OCI-LY3 (cell line): ENCODE data around the gene COX11.

Source experiments
- H2AFZ ChIP-seq: fragments of 200-600, 300-600 bp; shearing (Covaris generic); 2 replicates; pipeline ENCODE4 v1.6.0; 2014; ENCODE audit warnings: antibody characterized with exemption, low read depth, low read length
- H3K27ac ChIP-seq: fragments of 200-600, 300-600 bp; sonication (generic); 2 replicates; pipeline ENCODE4 v1.5.1; 2014; ENCODE audit warnings: mild to moderate bottlenecking, low read length, moderate library complexity, mixed read lengths
- H3K27me3 ChIP-seq: fragments of 200-600, 300-600 bp; sonication (generic); 2 replicates; pipeline ENCODE4 v1.6.1; 2014; ENCODE audit warnings: low read depth, low read length, mixed read lengths
- H3K36me3 ChIP-seq: fragments of 200-600, 300-600 bp; sonication (generic); replicated peaks from 2 replicates; pipeline ENCODE3; 2014; ENCODE audit warnings: low read depth, low read length, mixed read lengths
- H3K4me1 ChIP-seq: fragments of 300-600, 200-600 bp; sonication (generic); 2 replicates; pipeline ENCODE4 v1.6.1; 2014; ENCODE audit warnings: low read length, mixed read lengths
- H3K4me2 ChIP-seq: fragments of 200-600, 300-600 bp; sonication (generic); 2 replicates; pipeline ENCODE4 v1.6.1; 2014; ENCODE audit warnings: low read length, mixed read lengths
- H3K4me3 ChIP-seq: fragments of 300-600, 200-600 bp; sonication (generic); 2 replicates; pipeline ENCODE4 v1.5.1; 2014; ENCODE audit warnings: antibody characterized with exemption, mild to moderate bottlenecking, low read length, moderate library complexity
- H3K79me2 ChIP-seq: fragments of 300-600, 200-600 bp; shearing (Covaris generic); 2 replicates; pipeline ENCODE4 v1.6.1; 2014; ENCODE audit warnings: mild to moderate bottlenecking, low read length, mixed read lengths
- H3K9ac ChIP-seq: fragments of 300-600, 200-600 bp; shearing (Covaris generic); 2 replicates; pipeline ENCODE4 v1.6.0; 2014; ENCODE audit warnings: mild to moderate bottlenecking, low read length, moderate library complexity
- H3K9me3 ChIP-seq: fragments of 200-600, 300-600 bp; shearing (Covaris generic); 2 replicates; pipeline ENCODE4 v1.6.1; 2014; ENCODE audit warnings: low read length, mixed read lengths; ENCODE audit not compliant: insufficient read depth
- H4K20me1 ChIP-seq: fragments of 200-600, 300-600 bp; sonication (generic); 2 replicates; pipeline ENCODE4 v1.6.1; 2016; ENCODE audit warnings: low read length, mixed read lengths; ENCODE audit not compliant: insufficient read depth
- EZH2phosphoT487 ChIP-seq: fragments of 200-600 bp; shearing (Covaris generic); IDR thresholded peaks from 2 replicates; pipeline ENCODE4 v1.6.1; 2018; ENCODE audit warnings: antibody characterized with exemption, mixed run types, low read depth
- TF ChIP-seq, protein P1 (sequence below): fragments of 200-600, 300-600 bp; sonication (generic); IDR thresholded peaks from 2 replicates; pipeline ENCODE4 v1.5.1; 2014; ENCODE audit warnings: antibody characterized with exemption, low read length, low read depth

The COX11 gene

DNA sequence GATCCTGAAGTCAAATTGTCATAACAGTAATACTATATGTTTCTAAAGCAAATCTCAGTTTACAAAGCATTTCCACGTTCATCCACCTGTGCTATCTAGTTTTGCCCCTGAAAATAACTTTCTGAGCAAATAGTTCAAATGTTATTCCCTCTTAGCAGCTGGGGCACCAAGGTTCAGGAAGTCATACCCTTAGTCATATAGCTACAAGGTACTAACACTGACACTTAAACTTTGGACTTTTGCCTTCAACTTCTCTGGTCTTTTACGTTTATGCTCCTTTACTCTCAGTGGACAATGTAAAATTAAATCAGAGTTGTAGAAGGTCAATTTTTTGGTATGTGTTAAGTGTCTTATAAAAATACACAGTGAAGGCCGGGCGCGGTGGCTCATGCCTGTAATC, 33.0 kb downstream of the COX11 start:
- H3K27ac ChIP-seq = no peak overlapping the region
- H3K9me3 ChIP-seq = no peaks in the 10 kb centered on the region
- TF ChIP-seq EZH2phosphoT487 = no peak
- TF ChIP-seq, protein P1, sequence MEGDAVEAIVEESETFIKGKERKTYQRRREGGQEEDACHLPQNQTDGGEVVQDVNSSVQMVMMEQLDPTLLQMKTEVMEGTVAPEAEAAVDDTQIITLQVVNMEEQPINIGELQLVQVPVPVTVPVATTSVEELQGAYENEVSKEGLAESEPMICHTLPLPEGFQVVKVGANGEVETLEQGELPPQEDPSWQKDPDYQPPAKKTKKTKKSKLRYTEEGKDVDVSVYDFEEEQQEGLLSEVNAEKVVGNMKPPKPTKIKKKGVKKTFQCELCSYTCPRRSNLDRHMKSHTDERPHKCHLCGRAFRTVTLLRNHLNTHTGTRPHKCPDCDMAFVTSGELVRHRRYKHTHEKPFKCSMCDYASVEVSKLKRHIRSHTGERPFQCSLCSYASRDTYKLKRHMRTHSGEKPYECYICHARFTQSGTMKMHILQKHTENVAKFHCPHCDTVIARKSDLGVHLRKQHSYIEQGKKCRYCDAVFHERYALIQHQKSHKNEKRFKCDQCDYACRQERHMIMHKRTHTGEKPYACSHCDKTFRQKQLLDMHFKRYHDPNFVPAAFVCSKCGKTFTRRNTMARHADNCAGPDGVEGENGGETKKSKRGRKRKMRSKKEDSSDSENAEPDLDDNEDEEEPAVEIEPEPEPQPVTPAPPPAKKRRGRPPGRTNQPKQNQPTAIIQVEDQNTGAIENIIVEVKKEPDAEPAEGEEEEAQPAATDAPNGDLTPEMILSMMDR = no peak
- H2AFZ ChIP-seq = no peak overlapping the region
- H4K20me1 ChIP-seq = no peaks in the 10 kb centered on the region
- no peak overlapping the region for H3K4me2 ChIP-seq
- no peak overlapping the region for H3K4me3 ChIP-seq
- H3K27me3 ChIP-seq = no peaks in the 10 kb centered on the region
- no peaks in the 10 kb centered on the region for H3K36me3 ChIP-seq
- peaks cover 8% of the 10 kb centered on the region; the same call in 1 of the 2 replicates for H3K4me1 ChIP-seq
- H3K9ac ChIP-seq = no peak overlapping the region
- no peaks in the 10 kb centered on the region for H3K79me2 ChIP-seq

DNA sequence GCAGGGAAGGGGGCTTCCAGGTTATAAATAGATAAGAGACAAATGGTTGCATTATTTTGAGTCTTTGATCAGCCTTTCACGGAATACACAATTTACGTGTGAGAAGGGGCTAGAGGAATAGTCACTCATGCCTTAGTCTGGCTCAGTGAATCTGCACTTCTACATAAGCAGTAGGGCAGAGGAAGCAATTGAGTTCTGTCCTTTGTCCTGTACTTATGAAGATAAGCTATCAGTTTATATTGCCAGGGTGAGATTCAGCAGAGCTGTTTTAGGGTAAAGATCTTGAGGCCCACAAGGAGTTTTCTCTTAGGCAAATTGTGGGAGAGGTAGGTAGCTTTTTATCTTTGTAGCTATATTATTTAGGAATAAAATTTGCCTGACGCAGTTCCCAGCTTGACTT, 34.5 kb downstream of the COX11 start:
- Histone ChIP-seq H3K9me3 (no peaks in the 10 kb centered on the region), H3K27ac (no peak overlapping the region), H3K4me2 (no peak overlapping the region), H3K27me3 (no peaks in the 10 kb centered on the region), H3K4me1 (peaks cover 13% of the 10 kb centered on the region), H3K4me3 (no peak overlapping the region), H3K9ac (no peak overlapping the region), H4K20me1 (no peaks in the 10 kb centered on the region), H3K36me3 (no peaks in the 10 kb centered on the region), H3K79me2 (no peaks in the 10 kb centered on the region), H2AFZ (no peak overlapping the region)
- no peak for TF ChIP-seq EZH2phosphoT487
- TF ChIP-seq, protein P1 = no peak

DNA sequence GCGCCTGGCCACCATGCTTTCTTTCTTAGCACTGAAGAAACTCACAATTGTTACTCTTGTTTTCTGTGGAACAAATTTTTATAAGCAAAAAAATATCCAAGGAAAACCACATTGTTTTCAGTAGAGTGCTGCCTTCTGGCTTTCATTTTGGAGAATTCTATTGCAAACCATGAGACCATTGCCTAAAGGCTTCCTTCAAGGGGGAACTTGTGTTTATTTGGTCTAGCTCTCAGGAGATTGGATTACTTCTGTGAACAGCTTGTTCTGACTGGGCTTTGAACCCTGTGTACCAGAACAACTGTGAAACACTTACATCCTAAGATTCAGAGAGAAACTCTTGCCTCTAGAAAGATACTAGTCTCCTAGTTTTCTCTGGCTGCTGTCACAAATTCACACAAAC, 35.7 kb downstream of the COX11 start:
- Histone ChIP-seq H4K20me1 (no peaks in the 10 kb centered on the region), H3K4me1 (peaks cover 18% of the 10 kb centered on the region), H3K79me2 (no peaks in the 10 kb centered on the region), H3K9me3 (no peaks in the 10 kb centered on the region), H3K4me2 (no peak overlapping the region), H3K27ac (no peak overlapping the region), H3K36me3 (no peaks in the 10 kb centered on the region), H3K9ac (no peak overlapping the region), H2AFZ (no peak overlapping the region), H3K4me3 (no peak overlapping the region), H3K27me3 (peaks cover 4% of the 10 kb centered on the region; the same call in 1 of the 2 replicates)
- TF ChIP-seq, protein P1 = no peak
- no peak for TF ChIP-seq EZH2phosphoT487

DNA sequence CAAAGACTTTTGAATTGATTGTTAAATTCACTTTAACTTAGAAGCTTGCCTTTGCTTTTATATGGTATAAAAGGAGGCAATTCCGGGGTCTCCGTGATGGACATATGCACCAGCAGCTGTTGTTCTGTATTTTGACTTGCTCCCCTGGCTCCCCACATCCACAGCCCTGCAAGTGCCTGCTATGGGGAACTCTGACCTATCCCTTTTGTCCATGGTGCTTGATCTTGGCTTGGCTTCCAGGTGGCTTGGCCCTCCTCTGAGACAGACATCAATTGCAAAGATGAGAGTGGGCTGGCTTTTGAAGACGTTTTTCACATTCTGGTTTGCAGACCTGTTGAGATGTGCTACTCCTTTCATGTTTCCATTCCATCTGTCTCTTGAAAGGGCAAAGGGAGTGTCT, 40.9 kb downstream of the COX11 start:
- Histone ChIP-seq H3K4me3 (no peak overlapping the region), H3K4me2 (no peak overlapping the region), H3K36me3 (no peaks in the 10 kb centered on the region), H3K4me1 (peaks cover 10% of the 10 kb centered on the region), H3K27ac (no peak overlapping the region), H3K79me2 (no peaks in the 10 kb centered on the region), H3K9ac (no peak overlapping the region), H3K9me3 (no peaks in the 10 kb centered on the region), H3K27me3 (peaks cover 4% of the 10 kb centered on the region; the same call in 1 of the 2 replicates), H4K20me1 (no peaks in the 10 kb centered on the region), H2AFZ (no peak overlapping the region)
- TF ChIP-seq EZH2phosphoT487 = no peak
- TF ChIP-seq, protein P1 = no peak
